CD4-positive, alpha-beta T cell (primary cell): ENCODE measurements around the gene COL5A1. TPM values are rescaled to one million over a fixed set of nuclear protein-coding genes. Genes with fewer than 3 reads are reported as not detected.
A peak's percentile ranks its signal among the peaks of the same experiment; 100 is the strongest.

Experiments
- ATAC-seq: fragments of 200-7000 bp; cut with Tn5 transposase; one replicate; pipeline ENCODE4 v1.10.0; 2022; ENCODE audit warnings: mild to moderate bottlenecking; ENCODE audit not compliant: poor library complexity
- CTCF ChIA-PET: fragments of 350-600 bp; sonication (Branson Sonifier 250); formaldehyde crosslinking; loops from one replicate; lab custom pipeline; 2021; ENCODE audit warnings: antibody characterized with exemption, inconsistent platforms; lab: Charles Lee
- POLR2A ChIA-PET: fragments of 350-600 bp; sonication (Branson Sonifier 250); formaldehyde crosslinking; loops from one replicate; lab custom pipeline; 2021; ENCODE audit warnings: antibody characterized with exemption, inconsistent platforms; lab: Charles Lee
- DNase-seq, 14 experiments: peaks; one replicate each; pipeline ENCODE4 v3.0.0-alpha.2; 2013 to 2020; ENCODE audit warnings: mixed read lengths in 2 of 14
- H3K27ac ChIP-seq, 2 donors: one replicate each; pipeline versions ENCODE4 v1.5.1 to v1.7.0; 2013; ENCODE audit warnings: low read length in 2 of 2, low read depth in 1 of 2, mild to moderate bottlenecking in 1 of 2
- H3K27me3 ChIP-seq, 2 experiments: 1 replicate in 1 of 2; 2 replicates in 1 of 2; pipeline versions ENCODE4 v1.6.1 to v1.7.0; 2013; ENCODE audit warnings: low read length in 2 of 2, control low read depth in 1 of 2, mild to moderate bottlenecking in 1 of 2, moderate library complexity in 1 of 2; ENCODE audit not compliant: insufficient read depth in 2 of 2, control insufficient read depth in 1 of 2
- H3K36me3 ChIP-seq: one replicate; pipeline ENCODE4 v1.6.1; 2013; ENCODE audit warnings: low read length, control low read depth; ENCODE audit not compliant: insufficient read depth
- H3K4me1 ChIP-seq: one replicate; pipeline ENCODE4 v1.6.1; 2013; ENCODE audit warnings: low read length, control low read depth; ENCODE audit not compliant: insufficient read depth
- H3K4me3 ChIP-seq: one replicate; pipeline ENCODE4 v1.5.1; 2013; ENCODE audit warnings: mild to moderate bottlenecking, low read length, moderate library complexity
- H3K9me3 ChIP-seq, 2 experiments: 1 replicate in 1 of 2; 2 replicates in 1 of 2; pipeline versions ENCODE4 v1.6.1 to v1.7.0; 2013; ENCODE audit warnings: low read length in 2 of 2, mild to moderate bottlenecking in 2 of 2, control low read depth in 1 of 2, moderate library complexity in 1 of 2; ENCODE audit not compliant: control insufficient read depth in 1 of 2, insufficient read depth in 1 of 2
- H3K27ac Mint-ChIP-seq: one replicate; pipeline ENCODE4 v1.8.0; 2020; ENCODE audit warnings: mixed read lengths
- H3K27me3 Mint-ChIP-seq: one replicate; pipeline ENCODE4 v1.8.0; 2021; ENCODE audit warnings: mixed read lengths
- H3K36me3 Mint-ChIP-seq: one replicate; pipeline ENCODE4 v1.8.0; 2021; ENCODE audit warnings: low read depth, mixed read lengths
- H3K4me1 Mint-ChIP-seq: one replicate; pipeline ENCODE4 v1.8.0; 2021; ENCODE audit warnings: low read depth, mixed read lengths
- H3K4me3 Mint-ChIP-seq: one replicate; pipeline ENCODE4 v1.8.0; 2020; ENCODE audit warnings: mild to moderate bottlenecking, mixed read lengths
- H3K9me3 Mint-ChIP-seq: one replicate; pipeline ENCODE4 v1.8.0; 2020; ENCODE audit warnings: mixed read lengths
- intact Hi-C, 2 experiments: fragments of 100-400 bp; cut with DNase I in 1 of 2; cut with micrococcal nuclease in 1 of 2; formaldehyde crosslinking; loops; one replicate each; pipeline versions ENCODE4 v1.15.1 to v1.9.0; 2023 to 2025; cut with DNase I, micrococcal nuclease
- total RNA-seq, 174 experiments: library from RNA in 2 of 174; stranded (reverse) in 2 of 174; gene quantifications; one replicate each; pipeline ENCODE4 v1.2.3 and lab custom pipeline; 2021 to 2026
- TF ChIP-seq, protein P1 (sequence below): fragments of 200-600 bp; IDR thresholded peaks from one replicate; pipeline ENCODE4 v1.8.0; 2022; ENCODE audit warnings: antibody characterized with exemption, mild to moderate bottlenecking

The COL5A1 gene
- total RNA-seq, 2 experiments from 2014 or later: 0.41 to 0.50 TPM

DNA sequence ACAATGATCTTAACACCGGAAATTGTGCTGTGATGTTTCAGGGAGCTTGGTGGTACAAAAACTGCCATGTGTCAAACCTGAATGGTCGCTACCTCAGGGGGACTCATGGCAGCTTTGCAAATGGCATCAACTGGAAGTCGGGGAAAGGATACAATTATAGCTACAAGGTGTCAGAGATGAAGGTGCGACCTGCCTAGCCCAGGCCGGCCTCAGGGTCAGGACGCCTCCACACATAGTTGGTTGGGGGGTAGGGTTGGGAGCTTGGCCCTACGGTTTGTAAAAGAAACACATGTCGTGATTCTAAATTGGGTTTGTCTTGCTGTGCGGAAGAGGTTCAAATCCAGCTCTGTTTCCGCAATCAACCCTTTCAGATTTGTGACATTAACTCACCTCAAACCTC is 245.6 kb downstream of the COL5A1 start:
- H3K9me3 ChIP-seq: peaks cover 0 to 3% of the 10 kb centered on the region in 2 experiments
- Mint-ChIP-seq H3K4me3 (no peak overlapping the region), H3K9me3 (no peaks in the 10 kb centered on the region), H3K27ac (no peak overlapping the region), H3K4me1 (no peaks in the 10 kb centered on the region), H3K27me3 (peaks cover 10% of the 10 kb centered on the region), H3K36me3 (no peaks in the 10 kb centered on the region)
- H3K27ac ChIP-seq: no peak overlapping the region
- DNase-seq (no peak), ATAC-seq (no peak)
- H3K36me3 ChIP-seq: no peaks in the 10 kb centered on the region
- intact Hi-C loops: no loop called here
- peaks cover 0 to 5% of the 10 kb centered on the region in 2 experiments for H3K27me3 ChIP-seq
- CTCF ChIA-PET: no interaction called here
- no peak overlapping the region for H3K4me3 ChIP-seq
- TF ChIP-seq, protein P1, sequence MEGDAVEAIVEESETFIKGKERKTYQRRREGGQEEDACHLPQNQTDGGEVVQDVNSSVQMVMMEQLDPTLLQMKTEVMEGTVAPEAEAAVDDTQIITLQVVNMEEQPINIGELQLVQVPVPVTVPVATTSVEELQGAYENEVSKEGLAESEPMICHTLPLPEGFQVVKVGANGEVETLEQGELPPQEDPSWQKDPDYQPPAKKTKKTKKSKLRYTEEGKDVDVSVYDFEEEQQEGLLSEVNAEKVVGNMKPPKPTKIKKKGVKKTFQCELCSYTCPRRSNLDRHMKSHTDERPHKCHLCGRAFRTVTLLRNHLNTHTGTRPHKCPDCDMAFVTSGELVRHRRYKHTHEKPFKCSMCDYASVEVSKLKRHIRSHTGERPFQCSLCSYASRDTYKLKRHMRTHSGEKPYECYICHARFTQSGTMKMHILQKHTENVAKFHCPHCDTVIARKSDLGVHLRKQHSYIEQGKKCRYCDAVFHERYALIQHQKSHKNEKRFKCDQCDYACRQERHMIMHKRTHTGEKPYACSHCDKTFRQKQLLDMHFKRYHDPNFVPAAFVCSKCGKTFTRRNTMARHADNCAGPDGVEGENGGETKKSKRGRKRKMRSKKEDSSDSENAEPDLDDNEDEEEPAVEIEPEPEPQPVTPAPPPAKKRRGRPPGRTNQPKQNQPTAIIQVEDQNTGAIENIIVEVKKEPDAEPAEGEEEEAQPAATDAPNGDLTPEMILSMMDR: no peak
- no peaks in the 10 kb centered on the region for H3K4me1 ChIP-seq
- POLR2A ChIA-PET: no interaction called here

DNA sequence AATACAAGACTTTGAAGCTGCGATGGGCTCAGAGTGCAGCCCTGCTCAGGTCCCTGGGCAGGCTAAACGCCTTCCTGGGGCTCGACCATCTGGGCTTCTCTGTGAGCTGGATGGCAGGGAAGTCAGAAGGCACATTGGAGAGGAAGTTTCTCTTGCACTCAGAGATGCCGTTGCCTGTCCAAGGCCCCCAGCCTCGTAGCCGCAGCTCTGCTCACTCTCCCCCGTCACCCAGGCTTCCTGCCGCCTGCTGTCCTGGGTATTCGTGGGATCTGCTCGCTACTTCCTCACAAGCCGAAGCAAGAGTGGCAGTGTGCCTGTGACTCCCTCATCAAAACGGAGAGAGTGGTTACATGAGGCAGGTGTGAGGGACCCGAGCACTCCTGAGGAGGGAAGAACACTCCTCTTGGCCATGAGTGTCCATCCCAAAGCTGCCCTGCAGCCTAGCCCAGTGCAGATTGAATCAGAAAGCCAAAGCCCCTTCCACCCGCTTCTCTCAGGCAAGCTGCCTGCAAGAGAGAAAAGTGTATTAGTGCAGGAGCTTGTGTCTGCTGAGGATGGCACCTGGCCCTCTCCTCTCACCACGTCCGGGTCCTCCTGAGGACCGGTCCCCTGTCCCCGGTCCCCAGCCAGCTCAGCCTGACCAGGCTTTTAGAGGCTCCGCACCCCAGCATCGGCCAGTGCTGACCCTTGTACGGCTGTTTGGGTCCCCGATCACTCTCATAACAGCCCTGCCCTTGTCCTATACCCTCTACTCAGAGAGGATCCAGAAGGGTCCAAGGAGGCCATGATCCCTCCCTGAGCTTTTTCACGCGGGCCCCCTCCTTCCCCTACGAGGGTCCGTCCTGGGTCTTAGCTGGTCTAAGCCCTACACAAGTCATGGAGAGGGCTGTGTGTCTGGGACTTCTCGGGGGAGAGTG is 246.3 kb downstream of the COL5A1 start:
- Mint-ChIP-seq H3K27me3 (peaks cover 10% of the 10 kb centered on the region), H3K36me3 (no peaks in the 10 kb centered on the region), H3K9me3 (no peaks in the 10 kb centered on the region), H3K4me3 (no peak overlapping the region), H3K27ac (no peak overlapping the region), H3K4me1 (no peaks in the 10 kb centered on the region)
- Histone ChIP-seq H3K4me1 (no peaks in the 10 kb centered on the region), H3K27me3 (peaks cover 0 to 5% of the 10 kb centered on the region in 2 experiments), H3K27ac (no peak overlapping the region), H3K36me3 (no peaks in the 10 kb centered on the region), H3K4me3 (no peak overlapping the region), H3K9me3 (peaks cover 0 to 3% of the 10 kb centered on the region in 2 experiments)
- peak in 2 of 14 experiments; percentile 6 to 27 for DNase-seq
- no peak for ATAC-seq
- TF ChIP-seq, protein P1: no peak
- intact Hi-C loops: no loop called here
- POLR2A ChIA-PET: no interaction called here
- CTCF ChIA-PET: interaction anchor here (1.3 kb wide), 1 partner anchor 11 kb away, joined by 3 read pairs; no protein-coding TSS in a partner anchor

DNA sequence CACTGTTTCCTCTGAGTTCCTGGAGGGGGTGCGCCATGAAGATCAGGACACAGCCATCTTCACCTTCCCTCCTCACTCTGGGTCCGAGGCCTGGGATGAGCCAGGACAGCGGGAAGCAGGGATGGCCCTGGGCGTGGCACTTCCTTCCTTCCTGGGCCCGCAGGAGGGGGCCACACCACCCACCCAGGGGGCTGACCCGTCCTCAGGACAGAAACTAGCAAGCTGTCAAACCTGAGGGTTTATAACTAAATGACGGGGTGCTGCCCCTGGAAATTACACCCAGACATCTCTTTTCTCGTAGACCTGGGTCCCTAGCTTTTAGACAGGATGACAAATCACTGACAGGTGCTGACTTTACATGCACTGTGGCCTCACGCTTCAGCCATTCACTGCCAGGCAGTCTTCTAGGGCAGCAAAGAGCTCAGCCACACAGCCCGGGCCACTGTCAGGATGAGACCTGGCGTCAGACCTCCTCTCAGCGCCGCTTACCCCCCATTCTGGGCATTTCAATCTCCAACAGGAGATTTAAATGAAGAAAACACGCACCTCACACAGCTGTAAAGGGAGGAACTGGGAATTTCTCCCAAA is 247.1 kb downstream of the COL5A1 start:
- peak in 2 of 14 experiments; percentile 11 to 20 for DNase-seq
- CTCF ChIA-PET: interaction anchor here (1.3 kb wide), 1 partner anchor 10 kb away, joined by 3 read pairs; no protein-coding TSS in a partner anchor

More for the DNA sequence above, 247.1 kb downstream of the COL5A1 start:
- intact Hi-C loops: no loop called here
- Mint-ChIP-seq H3K27ac (no peak overlapping the region), H3K4me1 (no peaks in the 10 kb centered on the region), H3K27me3 (peaks cover 11% of the 10 kb centered on the region), H3K9me3 (no peaks in the 10 kb centered on the region), H3K4me3 (no peak overlapping the region), H3K36me3 (no peaks in the 10 kb centered on the region)
- H3K4me3 ChIP-seq: no peak overlapping the region
- no peak for ATAC-seq
- H3K9me3 ChIP-seq: peaks cover 0 to 3% of the 10 kb centered on the region in 2 experiments
- H3K4me1 ChIP-seq: no peaks in the 10 kb centered on the region
- no peak overlapping the region for H3K27ac ChIP-seq
- peaks cover 0 to 5% of the 10 kb centered on the region in 2 experiments for H3K27me3 ChIP-seq
- POLR2A ChIA-PET: no interaction called here
- TF ChIP-seq, protein P1: no peak
- no peaks in the 10 kb centered on the region for H3K36me3 ChIP-seq
